GM12878 (cell line): ENCODE measurements around the gene CFAP61.

Source experiments
- CTCF ChIP-seq, 3 experiments: IDR thresholded peaks in 2 of 3; conservative IDR thresholded peaks in 1 of 3; 2 replicates each; pipeline ENCODE4 v1.5.1; 2011; ENCODE audit warnings: low read depth in 3 of 3, low read length in 3 of 3, mild to moderate bottlenecking in 3 of 3, control low read depth in 2 of 3, moderate library complexity in 2 of 3, inconsistent platforms in 1 of 3, mixed read lengths in 1 of 3; ENCODE audit not compliant: control insufficient read depth in 2 of 3, insufficient read depth in 1 of 3; ENCODE audit errors: extremely low read depth in 1 of 3
- EZH2 ChIP-seq: IDR thresholded peaks from 2 replicates; pipeline ENCODE4 v1.6.1; 2012; ENCODE audit warnings: low read depth, mild to moderate bottlenecking, control low read depth, inconsistent platforms, low read length, borderline replicate concordance; ENCODE audit not compliant: control insufficient read depth
- HDAC6 ChIP-seq: fragments of 200-600 bp; sonication (generic); IDR thresholded peaks from one replicate; pipeline ENCODE4 v1.8.0; 2017; ENCODE audit warnings: antibody characterized with exemption; ENCODE audit not compliant: unreplicated experiment
- MYC ChIP-seq: IDR thresholded peaks from 2 replicates; pipeline ENCODE4 v1.6.1; 2011; ENCODE audit warnings: mild to moderate bottlenecking, low read length, moderate library complexity, inconsistent platforms; ENCODE audit not compliant: insufficient read depth, insufficient replicate concordance, insufficient read length, severe bottlenecking

DNA sequence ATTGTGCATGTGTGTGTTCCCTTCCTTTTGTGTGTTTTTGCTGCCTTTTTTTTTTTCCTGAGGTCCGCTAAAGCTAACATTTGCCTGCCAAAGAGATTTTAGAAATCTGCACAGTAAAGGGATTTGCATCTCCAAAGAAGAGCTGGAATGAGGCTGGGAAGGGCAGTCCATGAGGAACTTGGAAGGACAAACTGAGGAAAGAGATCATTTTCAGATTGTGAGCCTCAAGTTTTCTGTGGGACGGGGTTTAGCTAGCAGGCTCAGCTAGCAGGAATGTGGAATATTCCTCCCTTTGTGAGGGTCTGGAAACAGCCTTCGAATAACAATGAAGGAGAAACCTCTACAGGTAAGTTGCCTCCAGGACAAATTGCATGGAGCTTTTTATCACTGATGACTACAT, 319.3 kb downstream of the CFAP61 start:
- TF ChIP-seq EZH2 (no peak), CTCF (IDR thresholded peaks at IDR 0.05 in 2 of 3, conservative IDR thresholded peaks at IDR 0.05 in 1 of 3; ENCODE audit: control insufficient read depth in 2 of 3, extremely low read depth in 1 of 3, insufficient read depth in 1 of 3, low read depth in 3 of 3, low read length in 3 of 3) (no peak), HDAC6 (no peak), MYC (no peak)
